K562 (cell line): ENCODE results near the gene DDX23. TPM values are rescaled to one million over a fixed set of nuclear protein-coding genes. Genes with fewer than 3 reads are reported as not detected.

Experiments
- BCL6 ChIP-seq: fragments of 250-450 bp; sonication (Bioruptor Pico); IDR thresholded peaks from 2 replicates; pipeline ENCODE4 v1.4.0; 2020
- CTCF ChIP-seq, 3 experiments: IDR thresholded peaks in 2 of 3; conservative IDR thresholded peaks in 1 of 3; 2 replicates each; pipeline ENCODE4 v1.5.1; 2011 to 2012; ENCODE audit warnings: low read length in 3 of 3, mild to moderate bottlenecking in 3 of 3, control low read depth in 2 of 3, improper control_type of control experiment in 1 of 3, inconsistent platforms in 1 of 3, low read depth in 1 of 3, mixed read lengths in 1 of 3, moderate library complexity in 1 of 3; ENCODE audit not compliant: insufficient read depth in 2 of 3
- ELF4 ChIP-seq: fragments of 450-650 bp; formaldehyde crosslinking; IDR thresholded peaks from 2 replicates; pipeline ENCODE4 v1.4.0; 2022; ENCODE audit warnings: missing genetic modification characterization
- HES1 ChIP-seq: fragments of 450-650 bp; IDR thresholded peaks from 2 replicates; pipeline ENCODE4 v1.6.1; 2016; ENCODE audit warnings: low read depth, mild to moderate bottlenecking, moderate library complexity
- KDM1A ChIP-seq, 2 experiments: fragments of 450-650 bp; IDR thresholded peaks; 2 replicates each; pipeline ENCODE4 v1.6.1; 2016; ENCODE audit warnings: mild to moderate bottlenecking in 2 of 2
- NFIC ChIP-seq: fragments of 450-650 bp; IDR thresholded peaks from 2 replicates; pipeline ENCODE4 v1.6.1; 2017; ENCODE audit warnings: mild to moderate bottlenecking, inconsistent platforms
- NFRKB ChIP-seq: fragments of 450-650 bp; IDR thresholded peaks from 2 replicates; pipeline ENCODE4 v1.6.1; 2016; ENCODE audit warnings: low read depth
- PML ChIP-seq: IDR thresholded peaks from 2 replicates; pipeline ENCODE4 v1.6.1; 2012; ENCODE audit warnings: low read length, inconsistent platforms
- PRDM10 ChIP-seq: fragments of 450-650 bp; IDR thresholded peaks from 2 replicates; pipeline ENCODE4 v1.6.1; 2018; ENCODE audit not compliant: partially characterized antibody
- SRSF1 ChIP-seq: fragments of 200-400 bp; formaldehyde crosslinking; IDR thresholded peaks from 2 replicates; pipeline ENCODE4 v1.6.1; 2017; ENCODE audit warnings: mild to moderate bottlenecking, low read depth, low read length, moderate library complexity
- TCF7 ChIP-seq: sonication (generic); IDR thresholded peaks from 2 replicates; pipeline ENCODE4 v1.6.1; 2016; ENCODE audit warnings: antibody characterized with exemption, borderline replicate concordance
- ZNF3 ChIP-seq: fragments of 250-450 bp; sonication (Bioruptor Pico); IDR thresholded peaks from 2 replicates; pipeline ENCODE4 v1.5.0; 2021; ENCODE audit warnings: mild to moderate bottlenecking, moderate library complexity
- ZNF316 ChIP-seq: fragments of 450-650 bp; IDR thresholded peaks from 2 replicates; pipeline ENCODE4 v1.6.1; 2016
- polyA plus RNA-seq, 8 experiments: library from polyadenylated mRNA; depleted of rRNA in 4 of 8; stranded (reverse) in 5 of 8; unstranded in 3 of 8; fragments of >200 nt; fragmentation: Nextera tagmentation in 2 of 8; fragmentation: Illumina TruSeq in 1 of 8; extraction: Ambion mirVana in 2 of 8; extraction: Trizol in 1 of 8; gene quantifications; 2 replicates each; pipeline versions ENCODE4 v1.2.1 to v1.2.3, GENCODE V29; 2011 to 2014; ENCODE audit warnings: inconsistent platforms in 1 of 8, missing spikeins in 1 of 8
- total RNA-seq, 7 experiments: library from RNA; depleted of rRNA in 6 of 7; stranded (reverse); fragments of >200 nt in 6 of 7; fragmentation: Illumina TruSeq in 2 of 7; extraction: Trizol in 2 of 7; gene quantifications; 2 replicates each; pipeline versions ENCODE4 v1.2.1 to v1.2.3, GENCODE V29; 2011 to 2021; ENCODE audit warnings: low replicate concordance in 1 of 7
- TF ChIP-seq, protein P1 (sequence below), 2 experiments: fragments of 450-650 bp in 1 of 2; sonication (generic) in 1 of 2; formaldehyde crosslinking in 1 of 2; IDR thresholded peaks in 1 of 2; conservative IDR thresholded peaks in 1 of 2; 2 replicates each; pipeline versions ENCODE4 v1.6.1 to v1.8.1; 2016 to 2023; ENCODE audit warnings: mild to moderate bottlenecking in 2 of 2, moderate library complexity in 2 of 2, inconsistent platforms in 1 of 2, missing genetic modification reagents in 1 of 2
- TF ChIP-seq, protein P2 (sequence below): fragments of 250-450 bp; sonication (Bioruptor Pico); IDR thresholded peaks from 2 replicates; pipeline ENCODE4 v1.9.0; 2021; ENCODE audit warnings: mild to moderate bottlenecking, inconsistent platforms
- TF ChIP-seq, protein P3 (sequence below): sonication (generic); formaldehyde crosslinking; IDR thresholded peaks from 2 replicates; pipeline ENCODE4 v1.8.0; 2022; ENCODE audit warnings: missing genetic modification reagents, mild to moderate bottlenecking, moderate library complexity, borderline replicate concordance

The DDX23 gene
- total and polyA plus RNA-seq, 9 of the 15 experiments (the other 6 are each of a cell fraction or from before 2014, with no cell fraction given) = 32.4 to 138 (median 104) TPM

GRCh38 chr12:48851883-48852733 lies at the start of gene DDX23 (continued):
- TF ChIP-seq, protein P1, sequence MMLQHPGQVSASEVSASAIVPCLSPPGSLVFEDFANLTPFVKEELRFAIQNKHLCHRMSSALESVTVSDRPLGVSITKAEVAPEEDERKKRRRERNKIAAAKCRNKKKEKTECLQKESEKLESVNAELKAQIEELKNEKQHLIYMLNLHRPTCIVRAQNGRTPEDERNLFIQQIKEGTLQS (IDR thresholded peaks at IDR 0.05) = peak; percentile 45; the same call in 1 of the 2 replicates
- TF ChIP-seq, protein P1 (CRISPR knock-in tag; conservative IDR thresholded peaks at IDR 0.05) = no peak; the same call in 1 of the 2 replicates
- TF ChIP-seq TCF7 (peak; percentile 60; the same call in 1 of the 2 replicates), HES1 (no peak), CTCF (IDR thresholded peaks at IDR 0.05 in 2 of 3, conservative IDR thresholded peaks at IDR 0.05 in 1 of 3; ENCODE audit: insufficient read depth in 2 of 3, low read depth in 1 of 3, low read length in 3 of 3) (no peak), BCL6 (CRISPR knock-in tag) (peak; percentile 91), ZNF316 (no peak), ZNF3 (CRISPR knock-in tag) (no peak), NFIC (no peak), KDM1A (IDR thresholded peaks at IDR 0.05) (peak; percentile 55 to 74; a peak in 2 of 4 replicates), PRDM10 (peak; percentile 57), PML (no peak), SRSF1 (0 out of 2 replicates have a peak, but pooled peaks have one; percentile 63), NFRKB (peak; percentile 99), ELF4 (CRISPR knock-in tag) (peak; percentile 97)
- TF ChIP-seq, protein P2, sequence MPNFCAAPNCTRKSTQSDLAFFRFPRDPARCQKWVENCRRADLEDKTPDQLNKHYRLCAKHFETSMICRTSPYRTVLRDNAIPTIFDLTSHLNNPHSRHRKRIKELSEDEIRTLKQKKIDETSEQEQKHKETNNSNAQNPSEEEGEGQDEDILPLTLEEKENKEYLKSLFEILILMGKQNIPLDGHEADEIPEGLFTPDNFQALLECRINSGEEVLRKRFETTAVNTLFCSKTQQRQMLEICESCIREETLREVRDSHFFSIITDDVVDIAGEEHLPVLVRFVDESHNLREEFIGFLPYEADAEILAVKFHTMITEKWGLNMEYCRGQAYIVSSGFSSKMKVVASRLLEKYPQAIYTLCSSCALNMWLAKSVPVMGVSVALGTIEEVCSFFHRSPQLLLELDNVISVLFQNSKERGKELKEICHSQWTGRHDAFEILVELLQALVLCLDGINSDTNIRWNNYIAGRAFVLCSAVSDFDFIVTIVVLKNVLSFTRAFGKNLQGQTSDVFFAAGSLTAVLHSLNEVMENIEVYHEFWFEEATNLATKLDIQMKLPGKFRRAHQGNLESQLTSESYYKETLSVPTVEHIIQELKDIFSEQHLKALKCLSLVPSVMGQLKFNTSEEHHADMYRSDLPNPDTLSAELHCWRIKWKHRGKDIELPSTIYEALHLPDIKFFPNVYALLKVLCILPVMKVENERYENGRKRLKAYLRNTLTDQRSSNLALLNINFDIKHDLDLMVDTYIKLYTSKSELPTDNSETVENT = no peak
- TF ChIP-seq, protein P3, sequence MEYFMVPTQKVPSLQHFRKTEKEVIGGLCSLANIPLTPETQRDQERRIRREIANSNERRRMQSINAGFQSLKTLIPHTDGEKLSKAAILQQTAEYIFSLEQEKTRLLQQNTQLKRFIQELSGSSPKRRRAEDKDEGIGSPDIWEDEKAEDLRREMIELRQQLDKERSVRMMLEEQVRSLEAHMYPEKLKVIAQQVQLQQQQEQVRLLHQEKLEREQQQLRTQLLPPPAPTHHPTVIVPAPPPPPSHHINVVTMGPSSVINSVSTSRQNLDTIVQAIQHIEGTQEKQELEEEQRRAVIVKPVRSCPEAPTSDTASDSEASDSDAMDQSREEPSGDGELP = peak; percentile 90
